HG02623 (cell line): Measurements from ENCODE around the gene IGSF21.

Source experiments
- ATAC-seq: cut with Tn5 transposase; IDR thresholded peaks from one replicate; pipeline ENCODE4 v1.9.1; 2021; ENCODE audit warnings: moderate library complexity; ENCODE audit not compliant: unreplicated experiment

The IGSF21 gene

DNA sequence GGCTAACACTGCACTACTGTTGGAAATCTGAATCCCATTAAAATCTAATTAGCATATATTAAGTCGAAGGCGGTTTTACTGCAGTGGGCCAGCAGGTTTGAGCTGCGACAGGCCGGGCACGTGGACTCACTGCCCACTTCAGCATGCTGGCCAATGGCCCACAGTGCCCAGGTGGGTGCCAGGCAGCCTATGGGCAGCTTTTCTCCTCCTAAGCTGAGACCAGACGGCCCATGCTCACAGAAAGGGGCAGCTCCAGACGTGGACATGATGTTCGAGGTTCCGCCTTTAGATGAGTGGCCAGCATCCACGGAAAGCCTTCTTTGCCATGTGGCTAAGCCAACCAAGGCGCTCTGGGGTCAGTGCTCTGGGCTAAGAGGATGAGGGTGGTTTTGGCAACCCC lies 283.4 kb downstream of the IGSF21 start:
- ATAC-seq = no peak

DNA sequence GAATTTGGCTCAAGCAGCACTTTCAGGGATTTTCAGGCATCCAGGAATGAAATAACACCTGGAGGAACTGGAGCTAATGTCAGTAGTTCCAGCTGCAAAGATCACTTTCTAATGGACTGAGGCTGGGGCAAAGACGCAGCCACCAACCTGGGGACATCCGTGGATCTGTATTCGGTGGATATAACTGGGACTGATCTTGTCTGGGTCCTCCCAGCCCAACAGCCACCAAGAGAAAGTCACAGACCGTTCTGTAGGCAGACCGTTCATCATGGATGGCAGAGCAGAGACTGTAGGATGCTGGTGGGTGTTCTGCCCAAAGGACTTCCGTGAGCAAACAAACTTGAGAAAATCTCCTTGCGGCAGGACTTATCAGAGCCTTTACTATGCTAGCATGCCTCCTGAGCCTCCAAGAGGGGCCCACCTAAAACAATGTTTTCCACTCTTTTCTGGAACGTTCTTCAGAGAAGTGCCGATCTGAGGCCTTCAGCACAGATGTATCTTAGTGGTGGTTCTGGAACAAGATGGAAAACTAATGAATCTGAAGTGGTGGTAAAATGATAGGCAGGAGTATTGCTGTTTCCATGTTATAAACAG lies 287.1 kb downstream of the IGSF21 start:
- ATAC-seq = no peak

DNA sequence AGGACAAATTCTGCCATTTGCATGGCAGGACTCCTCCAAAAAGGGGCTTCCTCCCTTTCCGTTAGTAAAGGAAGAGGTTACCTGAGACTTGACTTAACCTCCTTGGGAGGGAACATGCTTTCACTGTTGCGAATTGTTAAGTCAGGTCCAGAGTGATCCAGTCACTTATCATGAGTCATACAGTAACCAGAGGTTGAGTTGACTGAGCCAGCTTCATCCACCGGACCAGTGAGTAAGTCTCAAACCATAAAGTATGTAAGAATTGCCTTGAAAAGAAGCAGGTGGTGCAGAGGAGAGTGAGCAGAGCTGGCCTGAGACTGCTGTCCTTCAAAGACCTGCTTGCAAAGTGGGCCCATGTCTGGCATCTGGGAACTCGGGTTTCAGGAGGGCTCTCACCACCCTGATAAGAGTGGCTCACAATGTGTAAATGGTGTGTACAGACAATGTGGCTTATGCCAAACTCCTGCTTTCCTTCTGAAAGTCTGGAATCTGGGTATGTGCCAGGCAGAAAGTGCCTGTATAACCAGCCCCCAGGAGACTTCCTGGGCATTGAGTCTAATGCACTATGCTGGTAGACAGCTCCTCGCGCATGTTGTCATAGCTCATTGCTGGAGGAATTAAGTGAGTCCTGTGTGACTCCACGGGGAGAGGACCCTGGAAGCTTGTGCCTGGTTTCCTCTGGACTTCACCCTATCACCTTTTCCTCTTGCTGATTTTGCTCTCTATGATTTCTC lies 288.8 kb downstream of the IGSF21 start:
- ATAC-seq = no peak

DNA sequence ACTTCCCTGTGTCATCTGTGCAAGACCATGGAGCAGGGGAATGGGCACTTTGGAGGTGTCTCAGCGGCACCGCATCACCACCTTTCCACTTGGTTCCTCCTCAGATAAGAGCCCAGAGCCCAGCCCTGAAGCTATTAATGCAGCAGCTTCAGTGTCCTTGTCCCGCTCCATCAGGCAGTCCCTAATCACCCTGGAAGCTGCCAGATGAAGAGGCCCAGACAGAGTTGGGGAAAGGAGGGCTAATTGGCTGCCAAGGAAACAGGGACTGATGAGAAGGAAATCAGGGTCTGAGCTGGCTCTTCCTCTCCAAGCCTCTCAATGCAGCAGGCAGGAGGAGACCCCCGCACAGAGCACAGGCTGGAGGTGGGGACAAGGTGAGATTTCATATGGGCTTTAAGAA lies 290.0 kb downstream of the IGSF21 start:
- no peak for ATAC-seq

DNA sequence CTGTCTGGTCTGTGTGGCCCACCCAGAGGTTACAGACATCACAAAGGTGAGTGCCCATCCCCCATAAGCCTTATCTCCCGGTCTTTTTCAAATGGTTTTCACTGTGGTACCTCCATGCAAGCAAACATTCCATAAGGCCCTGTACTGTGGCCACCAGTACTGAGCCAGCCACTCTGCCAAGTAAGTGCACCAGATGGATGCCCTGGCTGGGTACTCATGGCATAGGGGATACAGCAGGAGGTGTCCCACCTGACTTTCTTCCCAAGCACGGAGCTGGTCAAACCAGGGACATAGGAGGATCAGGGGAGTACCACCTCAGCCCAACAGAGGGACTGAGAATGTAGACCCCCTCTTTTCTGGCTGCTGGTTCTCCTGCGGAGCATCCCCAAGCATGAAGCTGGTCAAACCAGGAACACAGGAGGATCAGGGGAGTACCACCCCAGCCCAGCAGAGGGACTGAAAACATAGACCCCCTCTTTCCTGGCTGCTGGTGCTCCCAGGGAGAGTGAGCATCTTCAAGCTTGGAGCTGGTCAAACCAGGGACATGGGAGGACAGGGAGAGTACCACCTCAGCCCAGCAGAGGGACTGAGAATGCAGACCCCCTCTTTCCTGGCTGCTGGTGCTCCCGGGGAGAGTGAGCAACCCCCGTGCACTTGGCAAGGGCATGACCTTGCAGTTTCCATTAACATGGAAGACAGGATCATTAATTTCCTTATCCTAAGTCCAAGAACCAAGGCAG lies 291.4 kb downstream of the IGSF21 start:
- ATAC-seq = no peak

DNA sequence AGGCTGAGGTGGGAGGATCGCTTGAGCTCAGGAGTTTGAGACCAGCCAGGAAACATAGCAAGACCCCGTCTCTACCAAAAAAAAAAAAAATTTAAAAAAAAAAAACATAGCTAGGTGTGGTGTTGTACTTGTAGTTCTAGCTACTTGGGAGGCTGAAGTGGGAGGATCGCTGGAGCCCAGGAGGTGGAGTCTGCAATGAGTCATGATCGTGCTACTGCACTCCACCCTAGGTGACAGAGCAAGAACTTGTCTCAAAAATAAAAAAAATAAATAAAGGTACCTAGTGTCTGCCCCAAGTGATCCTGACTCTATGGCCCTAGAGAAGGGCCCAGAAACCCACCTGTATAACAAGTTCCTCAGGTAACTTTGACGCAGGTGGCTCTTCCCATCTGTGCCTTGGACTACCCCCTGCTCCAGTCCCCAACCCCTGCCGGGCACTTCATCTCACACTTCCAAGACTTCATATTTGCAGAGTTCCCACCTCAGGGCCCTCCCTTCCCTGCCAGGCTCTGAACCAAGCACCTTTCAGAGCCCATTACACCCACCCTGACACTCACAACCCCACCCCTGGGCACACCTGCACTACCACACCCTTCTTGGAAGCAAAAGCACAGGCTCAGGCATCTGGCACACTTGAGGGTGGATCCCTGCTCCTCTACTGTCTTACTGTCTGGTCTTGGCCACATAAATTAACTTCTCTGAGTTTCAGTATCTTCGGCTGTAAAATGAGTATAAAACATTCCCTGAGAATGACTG lies 292.9 kb downstream of the IGSF21 start:
- no peak for ATAC-seq

DNA sequence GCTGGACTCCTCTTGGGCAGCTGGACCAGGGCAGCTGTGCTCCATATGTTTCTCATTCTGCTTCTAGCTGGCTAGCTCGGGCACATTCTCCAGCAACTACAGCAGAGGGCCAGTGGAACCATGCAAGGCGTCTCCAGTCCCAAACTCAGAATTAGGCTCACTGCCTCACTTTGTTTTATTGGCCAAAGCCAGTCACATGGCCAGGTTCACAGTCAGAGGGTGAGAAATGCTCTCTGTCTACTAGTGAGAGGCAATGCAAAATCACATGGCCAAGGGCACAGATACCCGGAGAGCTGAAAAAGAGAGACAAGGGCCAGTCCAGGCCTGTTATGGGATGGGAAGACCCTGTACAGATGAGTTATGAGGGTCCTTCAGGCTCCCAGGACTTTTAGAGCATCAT lies 294.3 kb downstream of the IGSF21 start:
- ATAC-seq = no peak

DNA sequence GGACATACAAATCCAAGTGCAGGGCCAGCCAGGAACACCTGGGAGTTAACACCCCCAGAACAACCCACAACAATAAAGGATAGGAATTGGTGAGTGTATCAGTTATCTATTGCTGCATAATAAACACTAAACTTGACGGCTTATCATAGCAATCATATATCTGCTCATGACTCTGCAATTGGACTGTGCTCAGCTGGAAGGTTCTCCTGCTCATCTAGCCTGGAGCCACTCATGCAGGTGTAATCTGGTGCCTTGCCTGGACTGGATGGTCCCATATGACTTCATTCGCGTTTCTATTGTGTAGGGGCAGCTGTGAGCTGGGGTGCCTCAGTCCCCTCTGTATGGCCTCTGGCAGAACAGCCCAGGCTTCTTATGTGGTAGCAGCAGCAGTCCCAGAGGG lies 296.9 kb downstream of the IGSF21 start:
- no peak for ATAC-seq

DNA sequence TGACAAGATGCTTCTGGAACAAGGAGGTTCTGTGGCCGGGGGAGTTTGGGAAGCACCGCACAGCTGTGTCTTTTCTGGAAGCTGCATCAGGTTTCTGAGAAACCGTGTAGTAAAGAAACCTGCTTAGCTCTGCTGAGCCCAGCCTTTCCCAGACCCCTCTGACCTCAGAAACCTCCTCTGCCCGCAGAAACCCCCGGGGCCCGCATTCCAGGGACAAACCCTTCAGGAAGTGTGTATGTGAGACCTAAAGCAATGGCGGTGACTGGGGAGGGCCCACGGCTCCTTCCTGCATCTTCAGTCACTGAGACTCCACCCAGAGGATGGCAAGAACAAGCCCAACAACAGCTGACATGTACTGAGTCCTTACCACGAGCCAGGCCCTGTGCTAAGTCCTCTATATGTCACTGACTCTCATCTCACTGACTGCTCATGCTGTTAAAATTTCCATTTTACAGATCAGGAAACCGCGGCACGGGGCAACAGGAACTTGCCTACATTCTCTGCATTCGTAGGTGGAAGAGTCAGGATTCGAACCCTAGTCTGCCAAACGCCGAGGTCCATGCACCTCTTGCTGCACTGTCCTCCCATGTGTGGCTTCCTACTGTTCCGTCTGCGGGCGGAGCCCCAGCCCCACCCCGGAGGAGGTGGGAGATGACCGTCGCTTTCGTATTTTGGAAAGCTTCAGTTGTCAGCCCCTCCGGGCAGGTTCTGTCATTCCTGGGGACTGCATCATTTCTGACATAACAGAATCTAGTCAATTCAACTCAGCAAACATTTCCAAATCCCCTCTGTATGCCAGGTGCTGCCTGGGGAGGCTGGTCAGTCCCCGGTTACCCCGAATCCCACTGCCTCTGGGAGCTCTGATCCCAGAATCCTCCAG lies 299.8 kb downstream of the IGSF21 start:
- ATAC-seq = no peak

DNA sequence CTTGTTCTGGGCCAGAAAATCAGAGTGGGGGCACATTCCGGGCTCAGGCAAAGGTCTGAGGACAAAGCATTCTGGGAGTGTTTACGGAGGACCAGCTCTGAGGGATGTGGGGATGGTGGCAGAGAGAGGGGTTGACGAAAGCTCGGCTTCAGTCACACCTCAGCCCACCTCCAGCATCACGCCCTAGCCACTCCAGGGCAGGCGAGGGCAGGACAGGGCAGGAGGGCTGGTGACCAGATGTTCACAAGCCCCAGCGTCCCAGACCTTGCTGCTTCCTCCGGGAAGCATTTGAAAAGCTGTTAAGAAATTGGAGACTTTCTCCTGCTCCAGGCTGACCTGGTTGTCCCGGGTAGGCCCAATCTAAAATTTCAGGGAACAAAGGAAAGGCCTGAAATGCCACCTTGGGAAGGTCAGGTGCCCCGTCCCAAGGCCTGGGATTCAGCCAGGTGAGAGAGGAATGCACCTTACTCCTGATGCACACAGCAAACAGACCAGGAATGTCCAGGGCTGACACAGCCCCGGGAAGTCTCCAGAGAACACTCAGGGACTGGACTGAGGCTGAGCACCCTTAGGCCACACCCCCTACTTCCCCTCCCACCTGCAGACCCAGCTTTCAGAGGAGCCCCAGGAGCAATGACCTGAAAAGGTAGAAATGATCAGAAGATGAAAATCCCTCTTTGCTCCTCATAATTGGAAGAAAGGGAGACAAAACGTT lies 301.2 kb downstream of the IGSF21 start:
- ATAC-seq = no peak

DNA sequence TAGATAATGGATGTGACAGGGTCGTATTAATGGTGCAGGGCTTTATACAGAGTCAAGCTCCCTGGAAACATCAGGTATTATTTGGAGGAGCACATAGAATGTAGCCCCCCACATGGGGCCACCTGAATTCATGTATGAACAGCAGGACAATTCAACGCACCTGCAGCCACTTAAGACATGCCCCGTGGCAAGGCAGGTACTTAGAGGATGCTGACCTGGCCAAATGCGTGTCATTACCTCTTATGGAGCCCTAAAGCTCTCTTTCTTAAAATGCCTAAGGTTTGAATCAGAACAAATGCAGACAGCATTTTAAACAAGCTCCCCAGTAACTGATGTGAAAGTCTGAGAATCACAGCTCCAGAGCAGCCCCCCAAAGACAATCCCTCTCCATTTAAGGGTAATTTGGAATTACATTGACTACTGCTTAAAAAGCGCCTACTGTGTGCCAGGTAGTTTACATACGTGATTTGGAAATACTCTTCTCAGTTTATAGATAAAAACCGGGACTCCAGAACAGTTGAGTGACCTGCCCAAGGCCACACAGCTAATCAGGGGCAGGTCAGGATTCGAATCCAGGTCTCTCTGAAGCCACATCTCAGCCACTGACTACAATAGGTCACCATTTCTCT lies 302.1 kb downstream of the IGSF21 start:
- ATAC-seq = no peak

DNA sequence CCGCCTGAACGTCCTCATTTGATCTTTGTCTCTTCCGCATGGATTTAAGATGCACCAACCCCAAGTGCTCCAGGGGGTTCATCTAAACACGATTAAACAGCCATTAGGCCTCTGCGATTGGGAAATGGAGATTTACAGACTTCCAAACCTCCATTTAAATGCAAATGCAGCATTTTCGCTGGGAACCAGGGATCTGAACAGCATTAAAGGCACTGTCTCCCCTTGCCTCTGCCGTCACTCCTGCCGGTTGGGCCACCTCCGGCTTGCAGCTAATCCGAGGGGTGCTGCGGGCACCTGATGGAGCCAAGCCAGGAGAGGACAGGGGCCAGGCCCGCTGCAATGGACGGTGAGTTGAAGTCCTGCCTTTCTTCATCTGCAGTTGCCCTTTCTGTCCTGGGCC lies 302.8 kb downstream of the IGSF21 start:
- ATAC-seq = no peak

DNA sequence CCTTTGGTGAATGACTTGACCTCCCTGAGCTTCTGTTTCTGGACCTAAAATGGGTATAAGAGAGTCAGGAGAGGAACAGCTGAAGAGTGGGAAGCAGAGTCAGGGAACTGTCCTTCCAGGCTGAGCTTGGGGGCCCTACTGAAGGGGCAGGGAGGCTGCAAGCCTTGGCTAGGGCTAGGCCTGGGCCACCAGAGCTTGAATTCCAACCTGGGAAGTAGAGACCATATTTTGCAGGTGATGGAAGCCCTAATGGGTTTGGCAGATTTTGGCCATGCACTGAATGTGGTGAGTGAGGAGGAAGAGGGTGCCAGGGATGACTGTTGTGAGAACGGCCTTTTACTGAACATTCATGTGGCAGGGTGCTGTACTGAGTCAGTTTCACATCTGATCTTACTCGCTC lies 303.7 kb downstream of the IGSF21 start:
- ATAC-seq = no peak

DNA sequence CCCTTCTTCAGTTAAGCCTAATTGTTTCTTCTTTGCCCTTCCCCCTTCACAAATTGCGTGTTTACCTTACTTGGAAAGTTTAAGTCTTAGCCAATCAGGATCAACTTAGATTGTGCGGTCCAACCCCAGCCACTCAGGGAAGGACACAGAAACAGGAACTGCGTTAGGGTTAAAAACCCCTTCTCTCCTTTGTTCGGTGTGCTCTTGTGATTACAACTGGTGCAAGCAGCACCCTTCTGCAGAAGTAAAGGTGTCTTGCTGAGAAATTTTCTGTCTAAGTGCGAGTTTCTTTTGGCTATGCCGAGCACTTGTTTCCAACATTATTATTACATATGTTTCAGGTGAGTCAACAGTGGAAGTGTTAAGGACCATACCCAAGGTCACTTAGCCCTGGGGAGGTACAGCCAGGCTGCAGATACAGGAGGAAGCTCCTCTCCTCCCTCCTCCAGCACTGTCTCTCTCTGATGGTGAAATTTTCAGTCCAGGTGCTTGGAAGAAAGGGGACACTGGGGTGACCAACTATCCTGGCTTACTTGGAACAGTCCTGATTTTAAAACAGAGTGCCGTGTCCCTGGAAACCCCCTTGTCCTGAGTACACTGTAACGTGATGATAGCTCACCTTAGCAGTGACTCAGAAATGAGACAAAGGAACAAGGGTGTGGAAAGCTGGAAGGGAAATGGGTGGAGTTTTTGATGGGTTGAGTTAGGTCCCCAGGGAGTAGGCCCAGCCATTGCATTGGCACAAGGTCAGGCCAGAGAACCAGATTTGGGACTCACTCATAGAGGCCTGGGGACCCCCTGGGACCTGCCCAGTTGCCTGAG lies 304.4 kb downstream of the IGSF21 start:
- ATAC-seq = no peak

DNA sequence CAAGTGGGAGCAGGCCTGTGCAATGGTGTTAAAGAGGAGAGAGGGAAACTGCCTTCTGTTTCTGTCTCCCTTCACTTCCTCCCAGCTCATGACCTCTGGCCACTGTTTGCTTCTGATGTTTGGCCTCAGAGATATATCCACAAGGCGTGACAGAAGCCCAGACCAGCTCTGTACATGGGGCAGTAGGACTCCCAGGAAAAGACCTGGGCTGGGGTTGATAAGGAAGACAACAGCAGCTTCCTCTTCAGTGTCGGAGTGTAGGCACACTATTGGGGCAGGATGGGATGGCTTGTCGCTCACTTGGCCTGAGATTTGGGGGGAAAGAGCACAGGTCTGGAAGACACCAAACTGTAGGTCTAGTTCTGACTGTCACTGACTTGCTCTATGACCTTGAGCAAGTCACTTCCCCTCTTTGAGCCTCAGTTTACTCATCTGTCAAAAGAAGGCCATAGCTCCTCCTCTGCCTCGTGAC lies 305.3 kb downstream of the IGSF21 start:
- ATAC-seq = no peak

DNA sequence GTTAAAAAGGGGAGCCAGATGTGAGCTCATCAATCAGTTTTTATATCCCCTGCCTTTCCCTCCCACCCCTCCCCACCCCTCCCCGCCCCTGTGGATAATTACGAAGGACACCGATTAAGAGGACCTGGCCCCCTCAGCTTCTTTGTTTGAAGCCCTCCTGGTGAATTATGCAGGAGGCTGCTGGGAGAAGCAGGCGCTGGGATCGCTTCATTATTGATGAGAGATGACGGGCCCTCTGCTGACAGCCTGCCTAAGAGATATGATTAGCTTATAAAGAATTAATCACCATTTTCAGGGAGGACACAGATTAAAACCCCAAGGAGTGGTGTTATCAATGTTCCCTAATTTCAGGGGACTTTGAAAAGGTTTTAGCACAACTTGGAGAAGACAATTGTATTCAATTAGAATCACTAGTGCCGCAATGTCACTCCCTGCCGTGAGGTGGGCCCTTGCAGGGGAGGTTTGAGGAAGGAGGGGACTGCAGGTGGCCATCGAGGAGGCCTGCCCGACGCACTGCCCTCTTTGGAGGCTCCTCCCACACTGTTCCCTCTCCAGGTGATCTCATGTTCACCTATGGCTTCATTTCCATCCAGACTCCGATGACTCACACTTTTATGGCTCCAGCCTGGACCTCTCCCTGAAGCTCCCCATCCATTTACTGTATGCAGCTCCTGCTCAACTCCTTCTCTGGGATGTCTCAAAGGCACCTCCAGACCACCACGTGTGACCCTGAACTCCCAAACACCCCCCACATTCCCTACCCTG lies 306.1 kb downstream of the IGSF21 start:
- ATAC-seq = no peak

DNA sequence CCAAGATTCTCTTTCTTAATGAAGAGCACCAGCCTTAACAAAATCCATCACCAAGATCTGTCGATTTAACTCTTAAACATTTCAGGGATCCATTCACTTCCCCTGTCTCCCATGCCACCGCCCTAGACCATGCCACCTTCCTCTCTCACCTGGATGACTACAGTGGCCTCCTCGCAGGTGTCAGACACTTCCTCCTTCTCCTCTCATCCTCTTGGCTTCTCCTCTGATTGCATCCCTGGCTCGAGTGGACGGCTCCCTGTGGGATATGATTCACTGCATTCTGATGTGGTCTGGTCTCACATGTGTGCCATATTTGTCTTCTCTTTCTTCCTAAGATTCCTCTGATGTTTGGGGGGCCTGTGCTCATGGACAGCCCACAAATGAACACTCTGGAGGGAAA lies 306.7 kb downstream of the IGSF21 start:
- no peak for ATAC-seq
